GM12875 (cell line): Measurements from ENCODE around the gene ZBTB38.

Experiments
- H3K4me3 ChIP-seq: one replicate; pipeline ENCODE4 v1.5.1; 2011; ENCODE audit warnings: low read depth, low read length, control low read depth
- TF ChIP-seq, protein P1 (sequence below): IDR thresholded peaks from 2 replicates; pipeline ENCODE4 v1.5.1; 2011; ENCODE audit warnings: low read depth, mild to moderate bottlenecking, control low read depth, inconsistent platforms, low read length, moderate library complexity, borderline replicate concordance; ENCODE audit not compliant: insufficient read depth

Gene ZBTB38

DNA sequence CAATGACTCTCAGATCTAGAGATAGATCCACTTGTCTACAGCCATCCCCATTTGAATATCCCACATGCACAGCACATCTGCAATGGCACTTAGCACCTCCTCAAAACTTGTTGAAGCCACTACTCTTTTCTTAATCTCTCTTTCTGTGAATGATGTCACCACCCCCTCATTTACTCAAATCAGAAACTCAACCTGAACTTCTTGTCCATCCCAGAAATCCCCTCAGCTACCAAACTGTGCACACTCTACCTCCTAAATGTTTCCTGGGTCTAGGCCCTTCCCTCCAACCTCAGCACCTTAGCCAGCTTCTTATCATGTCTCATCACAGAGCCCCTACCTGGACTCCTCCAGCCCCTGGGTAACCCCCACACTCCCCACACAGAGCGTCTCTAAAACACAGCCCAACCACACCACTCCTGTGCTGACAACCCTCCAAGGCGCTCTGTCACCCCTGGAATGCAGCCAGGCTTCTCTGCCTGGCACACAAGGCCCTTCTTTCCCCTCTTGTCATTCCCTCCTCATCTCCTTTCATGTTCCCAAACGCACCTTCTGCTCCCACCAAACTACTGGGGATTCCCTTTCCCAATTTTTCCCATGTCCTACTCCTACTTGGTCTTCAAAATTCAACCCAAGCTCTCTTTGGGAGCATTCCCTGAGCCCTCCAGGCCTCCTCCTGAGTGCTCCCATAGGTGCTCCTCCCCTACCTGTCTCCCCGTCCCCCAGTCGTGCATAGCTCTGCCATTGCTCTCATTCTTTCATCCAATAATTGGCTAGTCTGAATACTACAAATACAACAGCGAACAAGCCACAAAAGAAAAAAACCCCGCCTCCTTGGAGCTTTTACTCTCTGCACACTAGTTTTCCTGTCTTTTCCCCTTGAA lies 39.8 kb upstream of the ZBTB38 start:
- no peak overlapping the region for H3K4me3 ChIP-seq
- TF ChIP-seq, protein P1, sequence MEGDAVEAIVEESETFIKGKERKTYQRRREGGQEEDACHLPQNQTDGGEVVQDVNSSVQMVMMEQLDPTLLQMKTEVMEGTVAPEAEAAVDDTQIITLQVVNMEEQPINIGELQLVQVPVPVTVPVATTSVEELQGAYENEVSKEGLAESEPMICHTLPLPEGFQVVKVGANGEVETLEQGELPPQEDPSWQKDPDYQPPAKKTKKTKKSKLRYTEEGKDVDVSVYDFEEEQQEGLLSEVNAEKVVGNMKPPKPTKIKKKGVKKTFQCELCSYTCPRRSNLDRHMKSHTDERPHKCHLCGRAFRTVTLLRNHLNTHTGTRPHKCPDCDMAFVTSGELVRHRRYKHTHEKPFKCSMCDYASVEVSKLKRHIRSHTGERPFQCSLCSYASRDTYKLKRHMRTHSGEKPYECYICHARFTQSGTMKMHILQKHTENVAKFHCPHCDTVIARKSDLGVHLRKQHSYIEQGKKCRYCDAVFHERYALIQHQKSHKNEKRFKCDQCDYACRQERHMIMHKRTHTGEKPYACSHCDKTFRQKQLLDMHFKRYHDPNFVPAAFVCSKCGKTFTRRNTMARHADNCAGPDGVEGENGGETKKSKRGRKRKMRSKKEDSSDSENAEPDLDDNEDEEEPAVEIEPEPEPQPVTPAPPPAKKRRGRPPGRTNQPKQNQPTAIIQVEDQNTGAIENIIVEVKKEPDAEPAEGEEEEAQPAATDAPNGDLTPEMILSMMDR: no peak

DNA sequence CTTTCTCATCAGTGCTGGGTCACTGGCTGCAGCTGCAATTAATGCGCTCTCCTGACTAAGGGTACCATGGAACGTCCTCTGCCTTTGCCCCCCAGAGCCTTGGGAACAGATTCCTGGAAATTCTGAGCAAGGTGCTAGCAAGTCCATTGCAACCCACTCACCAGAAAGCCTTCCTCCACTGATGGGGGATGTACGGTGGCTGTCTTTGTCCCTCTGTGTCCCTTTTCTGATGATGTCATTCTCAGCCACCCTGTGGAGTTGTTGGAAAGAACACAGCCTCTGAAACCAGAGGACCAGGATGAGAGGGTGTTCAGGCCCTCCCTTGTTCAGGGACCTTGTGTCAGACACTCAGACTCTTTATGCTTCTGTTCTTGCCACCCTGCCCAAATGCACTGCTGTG lies 38.1 kb upstream of the ZBTB38 start:
- TF ChIP-seq, protein P1: no peak
- no peak overlapping the region for H3K4me3 ChIP-seq

DNA sequence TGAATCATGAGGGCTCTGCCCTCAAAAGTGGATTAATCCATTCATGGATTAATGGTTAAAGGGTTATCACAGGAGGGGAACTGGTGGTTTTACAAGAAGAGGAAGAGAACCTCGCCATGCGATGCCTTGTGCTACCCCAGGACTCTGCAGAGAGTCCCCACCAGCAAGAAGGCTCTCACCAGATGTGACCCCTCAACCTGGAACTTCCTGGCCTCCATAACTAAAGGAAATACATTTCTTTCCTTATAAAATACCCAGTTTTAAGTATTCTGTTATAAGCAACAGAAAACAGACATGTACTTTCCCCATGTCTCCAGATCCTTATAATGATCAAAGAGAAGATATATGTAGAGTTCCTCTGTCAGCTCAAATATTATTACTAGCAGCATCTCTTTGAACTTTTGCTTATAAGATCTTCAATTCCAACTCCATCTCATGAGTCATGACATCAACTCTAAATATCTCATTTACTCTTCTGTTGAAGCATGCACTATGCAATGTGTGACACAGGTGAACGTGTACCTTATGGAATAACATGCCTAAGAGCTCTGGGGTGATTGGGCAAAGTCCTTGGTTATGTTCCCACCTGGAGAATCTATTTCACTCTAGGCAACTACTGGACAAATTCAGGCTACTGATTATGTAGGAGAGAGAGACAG lies 37.5 kb upstream of the ZBTB38 start:
- TF ChIP-seq, protein P1: no peak
- H3K4me3 ChIP-seq: no peak overlapping the region

GRCh38 chr3:141331377-141332318 lies 36.7 kb upstream of the ZBTB38 start:
- TF ChIP-seq, protein P1: no peak
- H3K4me3 ChIP-seq: no peak overlapping the region

DNA sequence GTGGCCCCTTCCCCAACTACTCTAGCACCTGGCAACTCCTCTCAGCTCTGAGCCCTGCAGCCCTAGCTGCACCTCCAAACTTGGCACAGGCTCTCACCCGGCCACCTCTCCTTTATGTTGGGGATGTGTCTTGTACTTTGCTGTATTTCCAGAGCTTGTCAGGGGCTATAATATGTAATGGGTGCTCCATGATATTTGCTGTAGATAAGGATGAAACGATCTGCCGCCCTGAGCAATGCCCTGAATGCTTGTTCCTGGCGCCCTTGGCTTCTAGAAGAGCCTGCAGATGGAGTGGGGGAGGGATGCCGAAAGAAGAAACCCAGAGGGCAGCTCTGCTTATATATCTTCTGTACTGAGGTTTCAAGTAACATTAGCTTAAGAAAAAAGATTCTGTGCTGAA lies 35.9 kb upstream of the ZBTB38 start:
- TF ChIP-seq, protein P1: no peak
- no peak overlapping the region for H3K4me3 ChIP-seq

- H3K4me3 ChIP-seq: no peak overlapping the region
- TF ChIP-seq, protein P1: no peak
Measured at GRCh38 chr3:141333836-141334626, 34.3 kb upstream of the ZBTB38 start.
